AG04449 (cell line): ENCODE results near the gene B4GALT2.

Experiments
- CTCF ChIA-PET: fragments of 350-600 bp; formaldehyde crosslinking; extraction: SDS; loops from one replicate; lab custom pipeline; 2021; ENCODE audit warnings: antibody characterized with exemption; lab: Yijun Ruan, JAX
- POLR2A ChIA-PET: fragments of 400-600, 350-600 bp; formaldehyde crosslinking; extraction: SDS; loops from one replicate; lab custom pipeline; 2020; ENCODE audit warnings: antibody characterized with exemption, inconsistent platforms; lab: Yijun Ruan, JAX
- DNase-seq: peaks from one replicate; pipeline ENCODE4 v3.0.0-alpha.2; 2010; ENCODE audit warnings: low read depth, low spot score
- H3K4me3 ChIP-seq: 2 replicates; pipeline ENCODE4 v1.5.1; 2011; ENCODE audit warnings: low read depth, mild to moderate bottlenecking, control low read depth, low read length
- TF ChIP-seq, protein P1 (sequence below): IDR thresholded peaks from one replicate; pipeline ENCODE4 v1.5.1; 2011; ENCODE audit warnings: mild to moderate bottlenecking, moderate library complexity, low read length, control low read depth, inconsistent platforms; ENCODE audit not compliant: insufficient read depth; ENCODE audit errors: missing control alignments

The B4GALT2 gene

GRCh38 chr1:44027320-44027719 is 48.3 kb downstream of the B4GALT2 start:
- DNase-seq: no peak
- H3K4me3 ChIP-seq: no peak overlapping the region
- TF ChIP-seq, protein P1, sequence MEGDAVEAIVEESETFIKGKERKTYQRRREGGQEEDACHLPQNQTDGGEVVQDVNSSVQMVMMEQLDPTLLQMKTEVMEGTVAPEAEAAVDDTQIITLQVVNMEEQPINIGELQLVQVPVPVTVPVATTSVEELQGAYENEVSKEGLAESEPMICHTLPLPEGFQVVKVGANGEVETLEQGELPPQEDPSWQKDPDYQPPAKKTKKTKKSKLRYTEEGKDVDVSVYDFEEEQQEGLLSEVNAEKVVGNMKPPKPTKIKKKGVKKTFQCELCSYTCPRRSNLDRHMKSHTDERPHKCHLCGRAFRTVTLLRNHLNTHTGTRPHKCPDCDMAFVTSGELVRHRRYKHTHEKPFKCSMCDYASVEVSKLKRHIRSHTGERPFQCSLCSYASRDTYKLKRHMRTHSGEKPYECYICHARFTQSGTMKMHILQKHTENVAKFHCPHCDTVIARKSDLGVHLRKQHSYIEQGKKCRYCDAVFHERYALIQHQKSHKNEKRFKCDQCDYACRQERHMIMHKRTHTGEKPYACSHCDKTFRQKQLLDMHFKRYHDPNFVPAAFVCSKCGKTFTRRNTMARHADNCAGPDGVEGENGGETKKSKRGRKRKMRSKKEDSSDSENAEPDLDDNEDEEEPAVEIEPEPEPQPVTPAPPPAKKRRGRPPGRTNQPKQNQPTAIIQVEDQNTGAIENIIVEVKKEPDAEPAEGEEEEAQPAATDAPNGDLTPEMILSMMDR: no peak
- POLR2A ChIA-PET: interaction anchor here (0.9 kb wide), 1 partner anchor 10 kb away, joined by 3 read pairs; no protein-coding TSS in a partner anchor
- CTCF ChIA-PET: interaction anchor here (1.0 to 12.3 kb wide), 4 partner anchors 9 to 21 kb away, joined by 4 to 195 read pairs (median 8); no protein-coding TSS in a partner anchor

- TF ChIP-seq, protein P1: no peak
- H3K4me3 ChIP-seq: peak overlapping the region; percentile 79
- ChIA-PET POLR2A (no interaction called here), CTCF (interaction anchor here (0.6 to 12.3 kb wide), 6 partner anchors 9 to 502 kb away, joined by 3 to 195 read pairs (median 4); no protein-coding TSS in a partner anchor)
- no peak for DNase-seq
These were observed 50.4 kb downstream of the B4GALT2 start for GRCh38 chr1:44029260-44029910.

- ChIA-PET POLR2A (interaction anchor here (0.6 to 1.6 kb wide), 5 partner anchors 9 to 188 kb away, joined by 3 to 10 read pairs (median 5); no protein-coding TSS in a partner anchor), CTCF (interaction anchor here (0.9 to 12.3 kb wide), 4 partner anchors 12 to 24 kb away, joined by 3 to 195 read pairs (median 7); no protein-coding TSS in a partner anchor)
- DNase-seq: no peak
- peak overlapping the region; percentile 79 for H3K4me3 ChIP-seq
- TF ChIP-seq, protein P1: no peak
These were observed 51.0 kb downstream of the B4GALT2 start for GRCh38 chr1:44029911-44030604.

DNA sequence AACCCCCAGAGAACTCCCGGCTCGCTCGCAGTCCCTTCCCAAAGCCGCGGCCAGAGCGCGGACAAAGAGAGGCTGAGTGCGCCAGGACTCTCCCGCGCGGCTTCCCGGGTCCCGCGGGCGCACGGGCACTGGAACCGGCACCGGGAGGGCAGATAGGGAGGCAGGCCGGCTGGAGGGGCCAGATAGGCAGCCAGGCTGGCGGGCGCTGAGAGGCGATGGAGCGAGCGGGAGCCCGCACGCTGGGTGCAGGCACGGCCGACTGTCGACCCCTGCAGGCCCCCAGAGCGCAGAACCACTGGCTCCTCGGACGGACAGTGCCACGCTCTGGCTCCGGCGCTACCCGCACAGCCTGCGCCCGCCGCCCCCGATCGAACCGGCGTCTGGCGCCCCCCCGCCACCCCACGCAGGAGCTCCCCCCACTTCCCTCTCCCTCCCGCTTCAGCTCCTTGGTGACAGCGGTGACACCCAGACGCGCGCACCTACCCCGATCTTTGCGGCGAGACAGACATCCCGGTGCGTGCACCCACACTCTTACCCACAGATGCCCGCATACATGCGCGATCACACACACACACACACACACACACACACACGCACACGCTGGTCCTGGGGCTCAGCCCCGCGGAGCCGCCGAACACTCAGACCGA is 51.7 kb downstream of the B4GALT2 start:
- ChIA-PET CTCF (interaction anchor here (1.2 to 12.3 kb wide), 4 partner anchors 16 to 25 kb away, joined by 4 to 195 read pairs (median 7); no protein-coding TSS in a partner anchor), POLR2A (interaction anchor here (0.6 to 1.6 kb wide), 5 partner anchors 10 to 187 kb away, joined by 3 to 10 read pairs (median 5); no protein-coding TSS in a partner anchor)
- DNase-seq: no peak
- TF ChIP-seq, protein P1: peak; percentile 49
- H3K4me3 ChIP-seq: peak overlapping the region; percentile 79

DNA sequence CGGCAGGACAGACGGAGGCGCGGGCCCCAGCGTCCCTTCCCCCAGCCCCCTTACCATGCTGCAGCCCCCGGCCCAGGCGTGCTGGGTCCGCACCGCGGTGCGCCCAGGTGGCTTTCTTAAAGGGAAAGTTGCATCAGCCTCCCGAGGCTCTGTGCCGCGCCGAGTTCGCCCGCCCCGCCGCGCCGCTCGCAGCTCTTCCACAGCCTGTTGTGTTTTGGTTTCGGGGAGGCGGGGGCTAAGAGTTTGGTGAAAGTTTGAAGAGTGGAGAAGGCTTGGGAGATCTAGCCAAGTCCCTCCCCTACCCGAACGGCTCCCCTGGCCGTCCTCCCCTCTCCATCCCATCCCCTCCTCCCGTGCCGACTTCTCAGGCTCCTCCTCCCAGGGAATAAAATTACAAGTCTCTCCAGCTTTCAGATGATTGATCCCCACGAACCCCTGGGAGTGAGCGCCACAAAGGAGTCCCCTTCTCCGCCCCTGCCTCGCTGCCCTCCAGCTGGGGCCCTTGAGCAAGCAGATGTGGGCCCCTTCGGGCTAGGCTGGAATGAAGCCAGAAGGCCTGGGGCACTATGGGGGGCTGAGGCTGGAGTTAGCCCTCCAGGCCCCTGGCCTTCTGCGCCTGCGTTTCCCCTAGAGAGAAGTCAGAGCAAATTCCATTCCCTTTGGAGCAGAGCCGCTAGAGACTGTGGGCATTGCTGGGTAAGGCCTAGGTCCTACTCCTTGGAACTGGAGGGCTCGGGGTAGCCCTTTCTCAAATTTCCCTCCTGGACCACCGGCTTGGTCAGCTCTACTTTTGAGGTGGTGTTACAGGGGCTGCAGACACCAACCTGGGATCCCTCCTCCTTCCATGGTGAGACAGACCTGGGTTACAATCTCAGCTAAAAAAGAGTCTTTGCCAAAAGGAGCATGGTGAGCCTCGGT is 52.5 kb downstream of the B4GALT2 start, which contains the start of gene SLC6A9:
TSS of gene SLC6A9 (minus strand) at position 211 of the 918 bp plus-strand sequence. CDS start 7,185 bp downstream, outside the sequence.
- no peak for DNase-seq
- H3K4me3 ChIP-seq: peak within 1 kb of the TSS; percentile 79
- ChIA-PET CTCF (interaction anchor here (0.8 to 12.3 kb wide), 5 partner anchors 10 to 25 kb away, joined by 3 to 195 read pairs (median 4); no protein-coding TSS in a partner anchor), POLR2A (interaction anchor here (1.1 to 1.6 kb wide), 4 partner anchors 9 to 16 kb away, joined by 4 to 10 read pairs (median 6); no protein-coding TSS in a partner anchor)
- TF ChIP-seq, protein P1: no peak
